Gastrocnemius medialis (tissue), 4 donors: ENCODE results near the gene GJB6.

Source experiments
- CTCF ChIP-seq, 5 experiments: fragments of 450-650 bp in 3 of 5; fragments of 200-600 bp in 2 of 5; sonication (generic) in 2 of 5; IDR thresholded peaks in 4 of 5; conservative IDR thresholded peaks in 1 of 5; 1 replicate in 4 of 5; 2 replicates in 1 of 5; pipeline ENCODE4 v1.5.1; 2016 to 2019; ENCODE audit warnings: antibody characterized with exemption in 5 of 5, mild to moderate bottlenecking in 3 of 5, moderate library complexity in 3 of 5
- POLR2A ChIP-seq, 2 donors: fragments of 450-650 bp; IDR thresholded peaks; one replicate each; pipeline ENCODE4 v1.6.1; 2017; ENCODE audit warnings: antibody characterized with exemption in 2 of 2, mild to moderate bottlenecking in 2 of 2, moderate library complexity in 2 of 2

- TF ChIP-seq POLR2A (IDR thresholded peaks at IDR 0.05) (no peak), CTCF (IDR thresholded peaks at IDR 0.05 in 4 of 5, conservative IDR thresholded peaks at IDR 0.05 in 1 of 5) (no peak)
These were observed 58.9 kb downstream of the GJB6 start for GRCh38 chr13:20173116-20173746.
